MCF 10A (cell line): ENCODE measurements around the gene PLBD2. TPM values are rescaled to one million over a fixed set of nuclear protein-coding genes. Genes with fewer than 3 reads are reported as not detected.

Source experiments
- BruUV-seq: library from RNA; stranded (reverse); fragments of 400-500 nt; replicated peaks from 2 replicates; lab custom pipeline; 2021; lab: Mats Ljungman, UMichigan
- CTCF ChIA-PET: fragments of 300-600 bp; sonication (Branson Sonifier 250); formaldehyde crosslinking; extraction: SDS; loops from one replicate; lab custom pipeline; 2021; ENCODE audit warnings: antibody characterized with exemption, inconsistent platforms; lab: Yijun Ruan, JAX
- POLR2A ChIA-PET: fragments of 300-600, 350-650 bp; sonication (Branson Sonifier 250); formaldehyde crosslinking; extraction: SDS; loops from one replicate; lab custom pipeline; 2020; ENCODE audit warnings: antibody characterized with exemption, inconsistent platforms; lab: Yijun Ruan, JAX
- DNase-seq: peaks from one replicate; pipeline ENCODE4 v3.0.0-alpha.2; 2018; ENCODE audit not compliant: unreplicated experiment
- H3K27ac Mint-ChIP-seq: one replicate; pipeline ENCODE4 v1.8.0; 2022; ENCODE audit warnings: mild to moderate bottlenecking, low read depth, mixed read lengths; ENCODE audit not compliant: unreplicated experiment
- H3K27me3 Mint-ChIP-seq: one replicate; pipeline ENCODE4 v1.8.0; 2022; ENCODE audit warnings: mixed read lengths; ENCODE audit not compliant: insufficient read depth, unreplicated experiment
- H3K36me3 Mint-ChIP-seq: one replicate; pipeline ENCODE4 v1.8.0; 2022; ENCODE audit warnings: mild to moderate bottlenecking, moderate library complexity, mixed read lengths; ENCODE audit not compliant: insufficient read depth, unreplicated experiment
- H3K4me1 Mint-ChIP-seq: one replicate; pipeline ENCODE4 v1.8.0; 2022; ENCODE audit warnings: mixed read lengths; ENCODE audit not compliant: insufficient read depth, unreplicated experiment
- H3K4me3 Mint-ChIP-seq: one replicate; pipeline ENCODE4 v1.8.0; 2022; ENCODE audit warnings: mild to moderate bottlenecking, moderate library complexity, mixed read lengths; ENCODE audit not compliant: unreplicated experiment
- H3K9me3 Mint-ChIP-seq: one replicate; pipeline ENCODE4 v1.8.0; 2022; ENCODE audit warnings: mixed read lengths; ENCODE audit not compliant: unreplicated experiment
- CTCF ChIP-seq: fragments of 200-600 bp; IDR thresholded peaks from one replicate; pipeline ENCODE4 v1.8.0; 2022; ENCODE audit warnings: antibody characterized with exemption, mild to moderate bottlenecking; ENCODE audit not compliant: unreplicated experiment
- intact Hi-C: fragments of 100-400 bp; cut with micrococcal nuclease; formaldehyde crosslinking; loops from 2 replicates; pipeline ENCODE4 v1.14.1; 2022
- total RNA-seq: library from RNA; stranded (reverse); gene quantifications from 2 replicates; pipeline ENCODE4 v1.2.3, GENCODE V29; 2022

PLBD2 gene
- total RNA-seq, 1 experiment from 2014 or later, result 18.1 TPM

DNA sequence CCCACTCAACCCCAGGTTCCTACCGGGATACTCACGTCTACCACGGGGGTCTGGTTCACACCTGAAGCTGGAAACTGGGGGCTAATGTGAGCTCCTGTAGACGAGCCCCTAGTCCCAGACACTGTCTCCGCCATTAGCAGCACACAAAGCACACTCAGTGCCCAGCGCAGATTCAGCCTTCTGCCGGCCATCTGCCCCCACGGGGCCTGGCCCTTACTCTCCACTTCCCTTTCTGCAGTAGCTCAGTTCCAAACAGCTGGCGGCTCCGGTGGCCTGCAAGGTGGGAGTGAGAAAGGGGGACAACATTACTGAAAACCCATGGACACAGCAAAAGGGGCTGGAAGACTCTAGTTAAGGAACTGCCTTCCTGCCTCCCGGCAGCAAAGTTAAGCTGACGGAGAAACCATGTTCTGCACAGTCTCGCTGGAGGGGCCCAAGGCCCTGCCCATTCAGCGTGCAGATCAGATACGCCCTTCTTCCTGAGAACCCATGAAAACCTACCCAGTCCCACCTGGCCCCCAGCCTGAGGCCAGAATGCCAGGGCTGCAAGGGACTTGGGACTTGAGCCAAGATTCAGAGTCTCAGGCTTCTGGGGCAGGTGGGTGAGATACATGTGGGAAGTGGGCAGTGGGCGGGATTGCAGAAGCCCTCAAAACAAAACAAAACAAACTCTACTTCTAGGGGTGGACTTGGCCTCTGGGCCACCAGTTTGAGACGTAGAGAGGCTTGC, 25.5 kb upstream of the PLBD2 start:
- Mint-ChIP-seq H3K9me3 (no peaks in the 10 kb centered on the region), H3K27ac (no peak overlapping the region), H3K4me1 (peaks cover 5% of the 10 kb centered on the region), H3K4me3 (no peak overlapping the region), H3K36me3 (peaks cover 41% of the 10 kb centered on the region), H3K27me3 (no peaks in the 10 kb centered on the region)
- intact Hi-C loops, result loop anchor here (5.0 to 10.0 kb wide), 2 partner anchors 89 to 108 kb away; partner anchors contain the start of genes SDSL and TPCN1
- TF ChIP-seq CTCF, result no peak
- DNase-seq, result no peak
- ChIA-PET POLR2A (interaction anchor here (1.2 kb wide), 1 partner anchor 8 kb away, joined by 3 read pairs; no protein-coding TSS in a partner anchor), CTCF (interaction anchor here (0.6 to 1.2 kb wide), 2 partner anchors 22 to 61 kb away, joined by 3 to 4 read pairs; no protein-coding TSS in a partner anchor)
- no TSS peak for BruUV-seq

GRCh38 chr12:113333418-113333750, 25.0 kb upstream of the PLBD2 start:
- ChIA-PET POLR2A (interaction anchor here (1.2 kb wide), 1 partner anchor 9 kb away, joined by 3 read pairs; no protein-coding TSS in a partner anchor), CTCF (no interaction called here)
- Mint-ChIP-seq H3K4me3 (peak overlapping the region; percentile 81), H3K4me1 (peaks cover 5% of the 10 kb centered on the region), H3K9me3 (no peaks in the 10 kb centered on the region), H3K36me3 (peaks cover 38% of the 10 kb centered on the region), H3K27me3 (no peaks in the 10 kb centered on the region), H3K27ac (no peak overlapping the region)
- TF ChIP-seq CTCF, result no peak
- intact Hi-C loops, result loop anchor here (5.0 to 10.0 kb wide), 2 partner anchors 89 to 109 kb away; partner anchors contain the start of genes SDSL and TPCN1
- BruUV-seq, result no TSS peak
- no peak for DNase-seq

DNA sequence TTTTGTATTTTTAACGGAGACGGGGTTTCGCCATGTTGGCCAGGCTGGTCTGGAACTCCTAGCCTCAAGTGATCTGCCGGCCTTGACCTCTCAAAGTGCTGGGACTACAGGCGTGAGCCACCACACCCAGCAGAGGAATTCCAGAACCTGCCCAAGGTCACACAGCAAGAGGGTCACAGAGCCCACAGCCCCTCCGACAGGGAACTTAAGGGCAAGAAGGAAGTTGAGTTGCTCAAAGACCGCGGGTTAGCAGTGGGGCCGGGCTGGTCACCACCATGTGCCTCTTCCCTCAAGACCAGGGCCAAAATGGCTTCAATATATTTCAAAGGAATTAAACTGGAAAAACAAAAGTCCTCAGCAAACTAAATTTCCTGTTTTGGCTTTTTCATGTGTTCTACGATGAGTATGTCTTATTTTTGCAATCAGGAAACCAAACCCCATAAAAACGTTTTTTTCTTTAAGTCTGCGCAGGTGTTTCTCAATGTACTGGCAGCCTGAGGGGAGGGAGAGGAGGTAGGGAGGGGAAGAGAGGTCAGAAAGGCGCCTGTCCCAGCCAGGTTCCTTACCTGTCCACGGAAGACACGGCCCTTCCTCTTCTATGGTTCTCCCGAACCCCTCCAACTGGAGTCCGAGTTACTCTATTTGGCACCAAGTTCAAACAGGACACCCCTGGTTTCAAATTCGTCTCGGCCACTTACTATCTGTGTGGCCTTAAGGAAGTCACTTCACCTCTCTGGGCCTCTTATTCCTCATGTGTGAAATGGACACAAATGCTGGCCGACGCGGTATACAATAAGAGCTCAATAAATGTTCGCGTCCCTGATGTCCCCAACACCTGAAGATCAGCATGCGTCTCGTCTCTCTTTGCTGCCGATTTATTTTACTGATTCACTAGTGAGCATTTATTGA, 24.3 kb upstream of the PLBD2 start:
- Mint-ChIP-seq H3K9me3 (no peaks in the 10 kb centered on the region), H3K27me3 (no peaks in the 10 kb centered on the region), H3K36me3 (peaks cover 32% of the 10 kb centered on the region), H3K27ac (peak overlapping the region; percentile 75), H3K4me3 (peak overlapping the region; percentile 81), H3K4me1 (peaks cover 5% of the 10 kb centered on the region)
- CTCF ChIA-PET, result interaction anchor here (0.5 to 0.6 kb wide), 2 partner anchors 142 to 180 kb away, joined by 3 read pairs; no protein-coding TSS in a partner anchor
- peak; percentile 62 for DNase-seq
- no peak for TF ChIP-seq CTCF
- TSS peak; percentile 72 for BruUV-seq
- POLR2A ChIA-PET, result interaction anchor here (0.7 to 2.2 kb wide), 8 partner anchors 8 to 150 kb away, joined by 3 to 18 read pairs (median 6); partner anchors contain the start of genes DDX54, PLBD2 and SDSL
- intact Hi-C loops, result loop anchor here (2.0 to 10.0 kb wide), 3 partner anchors 25 to 109 kb away; partner anchors contain the start of genes PLBD2, SDSL and TPCN1
